Endothelial cell of umbilical vein (primary cell): Measurements from ENCODE around the gene UFSP1.

Experiments used
- CTCF ChIP-seq, 2 donors: IDR thresholded peaks; 1 replicate in 1 of 2; 2 replicates in 1 of 2; pipeline ENCODE4 v1.5.1; 2011; ENCODE audit warnings: low read length in 2 of 2, mild to moderate bottlenecking in 2 of 2, moderate library complexity in 2 of 2, control low read depth in 1 of 2, inconsistent platforms in 1 of 2, low read depth in 1 of 2; ENCODE audit not compliant: insufficient read depth in 1 of 2; ENCODE audit errors: extremely low read depth in 1 of 2
- FOS ChIP-seq: IDR thresholded peaks from 2 replicates; pipeline ENCODE4 v1.6.1; 2011; ENCODE audit warnings: mild to moderate bottlenecking, low read length, moderate library complexity, borderline replicate concordance; ENCODE audit not compliant: insufficient read depth
- GATA2 ChIP-seq: IDR thresholded peaks from 2 replicates; pipeline ENCODE4 v1.7.0; 2011; ENCODE audit warnings: low read depth, mild to moderate bottlenecking, moderate library complexity, mixed read lengths, low read length; ENCODE audit not compliant: insufficient read length, insufficient read depth
- JUN ChIP-seq: IDR thresholded peaks from 2 replicates; pipeline ENCODE4 v1.6.1; 2011; ENCODE audit warnings: borderline replicate concordance, low read depth; ENCODE audit not compliant: insufficient read length, insufficient read depth
- MAX ChIP-seq: IDR thresholded peaks from 2 replicates; pipeline ENCODE4 v1.6.1; 2011; ENCODE audit not compliant: insufficient read depth, insufficient read length
- POLR2A ChIP-seq: IDR thresholded peaks from 2 replicates; pipeline ENCODE4 v1.6.1; 2012; ENCODE audit warnings: low read depth, mild to moderate bottlenecking, control low read depth, low read length
- POLR2AphosphoS5 ChIP-seq: IDR thresholded peaks from 2 replicates; pipeline ENCODE4 v1.6.1; 2012; ENCODE audit warnings: low read depth, mild to moderate bottlenecking, control low read depth, low read length, moderate library complexity; ENCODE audit not compliant: insufficient read depth

GRCh38 chr7:100878013-100878412 lies 11.5 kb downstream of the UFSP1 start:
- no peak for TF ChIP-seq CTCF (IDR thresholded peaks at IDR 0.05; ENCODE audit: extremely low read depth in 1 of 2, insufficient read depth in 1 of 2, low read depth in 1 of 2, low read length in 2 of 2)
- TF ChIP-seq POLR2A = no peak
- no peak for TF ChIP-seq GATA2
- TF ChIP-seq FOS = no peak
- TF ChIP-seq MAX = no peak
- TF ChIP-seq JUN = no peak
- TF ChIP-seq POLR2AphosphoS5 = no peak
